Mammary epithelial cell (primary cell): ENCODE results near the gene ZNF764.

Experiments
- EZH2 ChIP-seq: IDR thresholded peaks from 2 replicates; pipeline ENCODE4 v1.6.1; 2012; ENCODE audit warnings: low read length, inconsistent platforms, borderline replicate concordance
- TF ChIP-seq, protein P1 (sequence below), 2 donors: IDR thresholded peaks in 1 of 2; conservative IDR thresholded peaks in 1 of 2; 2 replicates each; pipeline ENCODE4 v1.5.1; 2011 to 2012; ENCODE audit warnings: inconsistent platforms in 2 of 2, low read length in 2 of 2, mild to moderate bottlenecking in 2 of 2, control low read depth in 1 of 2, low read depth in 1 of 2; ENCODE audit not compliant: insufficient read depth in 1 of 2; ENCODE audit errors: extremely low read depth in 1 of 2

DNA sequence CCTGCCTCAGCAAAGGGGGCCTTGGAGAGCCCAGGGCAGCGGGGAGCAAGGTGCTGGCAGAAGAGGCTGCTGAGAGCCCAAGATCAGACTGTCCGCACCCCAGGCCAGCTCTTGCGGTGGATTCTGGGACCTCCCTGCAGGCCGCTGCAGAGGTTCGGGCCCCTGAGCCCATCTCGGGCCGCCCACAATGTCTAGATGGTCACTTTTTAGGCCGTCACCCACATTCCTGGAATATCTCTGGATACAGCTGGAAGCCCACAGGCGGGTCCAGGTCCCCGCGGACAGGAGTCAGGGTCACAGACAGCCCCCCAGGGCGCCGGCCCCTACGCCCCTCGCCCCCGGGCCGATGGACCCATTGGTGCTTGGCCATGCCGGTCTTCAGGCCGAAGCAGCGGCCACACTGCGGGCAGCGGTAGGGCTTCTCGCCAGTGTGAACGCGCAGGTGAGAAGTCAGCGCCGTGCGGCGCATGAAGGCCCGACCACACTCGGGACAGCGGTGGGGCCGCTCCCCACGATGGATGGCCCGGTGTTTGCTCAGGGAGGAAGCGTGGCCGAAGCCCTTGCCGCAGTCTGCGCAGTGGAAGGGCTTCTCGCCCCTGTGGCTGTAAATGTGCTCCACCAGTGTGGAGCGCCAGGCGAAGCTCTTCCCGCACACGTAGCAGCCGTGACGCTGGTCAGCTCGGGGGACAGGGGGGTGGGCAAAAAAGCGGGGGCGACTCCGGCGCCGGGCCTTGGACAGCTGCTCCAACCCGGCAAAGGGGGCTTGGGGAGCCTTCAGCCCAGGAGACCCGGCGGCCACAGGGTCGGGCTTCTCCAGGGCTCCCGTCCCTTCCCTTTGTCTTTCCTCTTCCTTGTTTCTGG is 25.7 kb downstream of the ZNF764 start:
- TF ChIP-seq, protein P1, sequence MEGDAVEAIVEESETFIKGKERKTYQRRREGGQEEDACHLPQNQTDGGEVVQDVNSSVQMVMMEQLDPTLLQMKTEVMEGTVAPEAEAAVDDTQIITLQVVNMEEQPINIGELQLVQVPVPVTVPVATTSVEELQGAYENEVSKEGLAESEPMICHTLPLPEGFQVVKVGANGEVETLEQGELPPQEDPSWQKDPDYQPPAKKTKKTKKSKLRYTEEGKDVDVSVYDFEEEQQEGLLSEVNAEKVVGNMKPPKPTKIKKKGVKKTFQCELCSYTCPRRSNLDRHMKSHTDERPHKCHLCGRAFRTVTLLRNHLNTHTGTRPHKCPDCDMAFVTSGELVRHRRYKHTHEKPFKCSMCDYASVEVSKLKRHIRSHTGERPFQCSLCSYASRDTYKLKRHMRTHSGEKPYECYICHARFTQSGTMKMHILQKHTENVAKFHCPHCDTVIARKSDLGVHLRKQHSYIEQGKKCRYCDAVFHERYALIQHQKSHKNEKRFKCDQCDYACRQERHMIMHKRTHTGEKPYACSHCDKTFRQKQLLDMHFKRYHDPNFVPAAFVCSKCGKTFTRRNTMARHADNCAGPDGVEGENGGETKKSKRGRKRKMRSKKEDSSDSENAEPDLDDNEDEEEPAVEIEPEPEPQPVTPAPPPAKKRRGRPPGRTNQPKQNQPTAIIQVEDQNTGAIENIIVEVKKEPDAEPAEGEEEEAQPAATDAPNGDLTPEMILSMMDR (conservative IDR thresholded peaks at IDR 0.05 in 1 of 2, IDR thresholded peaks at IDR 0.05 in 1 of 2; ENCODE audit: extremely low read depth in 1 of 2, insufficient read depth in 1 of 2, low read depth in 1 of 2, low read length in 2 of 2): no peak
- TF ChIP-seq EZH2: no peak
